Endothelial cell of umbilical vein (primary cell): ENCODE results near the gene STEAP4. TPM values are rescaled to one million over a fixed set of nuclear protein-coding genes. Genes with fewer than 3 reads are reported as not detected.

Source experiments
- BruUV-seq: library from RNA; stranded (reverse); fragments of 400-500 nt; replicated peaks from 2 replicates; lab custom pipeline; 2021; lab: Mats Ljungman, UMichigan
- CTCF ChIA-PET: fragments of 300-600, 350-600 bp; sonication (Branson Sonifier 250); formaldehyde crosslinking; loops from one replicate; lab custom pipeline; 2021; ENCODE audit warnings: antibody characterized with exemption, inconsistent platforms; lab: Charles Lee
- POLR2A ChIA-PET: fragments of 300-600, 350-600 bp; sonication (Branson Sonifier 250); formaldehyde crosslinking; loops from one replicate; lab custom pipeline; 2021; ENCODE audit warnings: antibody characterized with exemption, inconsistent platforms; lab: Charles Lee
- DNase-seq: peaks from one replicate; pipeline ENCODE4 v3.0.0-alpha.2; 2011; ENCODE audit warnings: low read depth, low spot score
- FAIRE-seq: peaks from 2 replicates; lab custom pipeline; 2011; peaks lifted over from hg19 to GRCh38; lab: Jason Lieb, UNC
- H2AFZ ChIP-seq: 2 replicates; pipeline ENCODE4 v1.6.0; 2012; ENCODE audit warnings: low read depth, low read length, control low read depth, inconsistent platforms
- H3K27ac ChIP-seq: 2 replicates; pipeline ENCODE4 v1.5.1; 2011; ENCODE audit warnings: low read depth, mild to moderate bottlenecking, control low read depth, low read length, moderate library complexity; ENCODE audit not compliant: insufficient read depth
- H3K27me3 ChIP-seq, 2 experiments: 2 replicates each; pipeline versions ENCODE4 v1.6.0 to v1.6.1; 2011; ENCODE audit warnings: low read length in 2 of 2, mixed read lengths in 1 of 2; ENCODE audit not compliant: control insufficient read depth in 2 of 2, insufficient read depth in 2 of 2
- H3K36me3 ChIP-seq, 2 experiments: 2 replicates in 1 of 2; 3 replicates in 1 of 2; pipeline ENCODE4 v1.5.1; 2011; ENCODE audit warnings: low read length in 2 of 2, mild to moderate bottlenecking in 1 of 2, moderate library complexity in 1 of 2; ENCODE audit not compliant: control insufficient read depth in 2 of 2, insufficient read depth in 2 of 2; ENCODE audit errors: extremely low read depth in 1 of 2
- H3K4me1 ChIP-seq: 3 replicates; pipeline ENCODE4 v1.5.1; 2011; ENCODE audit warnings: mild to moderate bottlenecking, low read length; ENCODE audit not compliant: control insufficient read depth, insufficient read depth; ENCODE audit errors: extremely low read depth
- H3K4me2 ChIP-seq: 2 replicates; pipeline ENCODE4 v1.6.1; 2011; ENCODE audit warnings: low read length, control low read depth, mixed read lengths; ENCODE audit not compliant: insufficient read depth
- H3K4me3 ChIP-seq, 3 experiments: fragments of 200-600 bp in 1 of 3; sonication (generic), shearing (Covaris generic) in 1 of 3; replicated peaks in 1 of 3; 2 replicates each; pipeline ENCODE4 v1.5.1; 2011 to 2016; ENCODE audit warnings: control low read depth in 3 of 3, low read length in 3 of 3, mild to moderate bottlenecking in 2 of 3, inconsistent platforms in 1 of 3, low read depth in 1 of 3, moderate library complexity in 1 of 3; ENCODE audit not compliant: insufficient read depth in 1 of 3
- H3K79me2 ChIP-seq: 2 replicates; pipeline ENCODE4 v1.6.0; 2012; ENCODE audit warnings: low read length, inconsistent platforms; ENCODE audit not compliant: control insufficient read depth, insufficient read depth
- H3K9ac ChIP-seq: replicated peaks from 2 replicates; pipeline ENCODE3; 2011; ENCODE audit warnings: low read length, control low read depth; ENCODE audit not compliant: insufficient read depth; ENCODE audit errors: extremely low read depth
- H3K9me1 ChIP-seq: replicated peaks from 3 replicates; pipeline ENCODE4 v1.6.0; 2011; ENCODE audit warnings: mild to moderate bottlenecking, low read length; ENCODE audit not compliant: control insufficient read depth, insufficient read depth; ENCODE audit errors: extremely low read depth
- H3K9me3 ChIP-seq: replicated peaks from 2 replicates; pipeline ENCODE4 v1.5.1; 2012; ENCODE audit warnings: low read length, inconsistent platforms; ENCODE audit not compliant: control insufficient read depth, insufficient read depth
- H4K20me1 ChIP-seq: replicated peaks from 2 replicates; pipeline ENCODE3; 2011; ENCODE audit warnings: mild to moderate bottlenecking, low read length; ENCODE audit not compliant: control insufficient read depth, insufficient read depth; ENCODE audit errors: extremely low read depth
- CTCF ChIP-seq, 2 donors: IDR thresholded peaks; 1 replicate in 1 of 2; 2 replicates in 1 of 2; pipeline ENCODE4 v1.5.1; 2011; ENCODE audit warnings: low read length in 2 of 2, mild to moderate bottlenecking in 2 of 2, moderate library complexity in 2 of 2, control low read depth in 1 of 2, inconsistent platforms in 1 of 2, low read depth in 1 of 2; ENCODE audit not compliant: insufficient read depth in 1 of 2; ENCODE audit errors: extremely low read depth in 1 of 2
- EZH2 ChIP-seq: IDR thresholded peaks from 2 replicates; pipeline ENCODE4 v1.6.1; 2012; ENCODE audit warnings: borderline replicate concordance, low read depth, mild to moderate bottlenecking, moderate library complexity, low read length, inconsistent platforms; ENCODE audit not compliant: severe bottlenecking
- FOS ChIP-seq: IDR thresholded peaks from 2 replicates; pipeline ENCODE4 v1.6.1; 2011; ENCODE audit warnings: mild to moderate bottlenecking, low read length, moderate library complexity, borderline replicate concordance; ENCODE audit not compliant: insufficient read depth
- GATA2 ChIP-seq: IDR thresholded peaks from 2 replicates; pipeline ENCODE4 v1.7.0; 2011; ENCODE audit warnings: low read depth, mild to moderate bottlenecking, moderate library complexity, mixed read lengths, low read length; ENCODE audit not compliant: insufficient read length, insufficient read depth
- JUN ChIP-seq: IDR thresholded peaks from 2 replicates; pipeline ENCODE4 v1.6.1; 2011; ENCODE audit warnings: borderline replicate concordance, low read depth; ENCODE audit not compliant: insufficient read length, insufficient read depth
- MYC ChIP-seq: IDR thresholded peaks from one replicate; pipeline ENCODE4 v1.6.1; 2011; ENCODE audit warnings: mild to moderate bottlenecking, low read depth, low read length
- POLR2A ChIP-seq: IDR thresholded peaks from 2 replicates; pipeline ENCODE4 v1.6.1; 2012; ENCODE audit warnings: low read depth, mild to moderate bottlenecking, control low read depth, low read length
- POLR2AphosphoS5 ChIP-seq: IDR thresholded peaks from 2 replicates; pipeline ENCODE4 v1.6.1; 2012; ENCODE audit warnings: low read depth, mild to moderate bottlenecking, control low read depth, low read length, moderate library complexity; ENCODE audit not compliant: insufficient read depth
- dilution Hi-C: fragments of 300-500 bp; cut with MboI; formaldehyde crosslinking; loops from one replicate; pipeline ENCODE4 v1.15.0; 2019; ENCODE audit warnings: low sequenced_read_pairs; ENCODE audit not compliant: extremely low pct_ligation_motif_present
- intact Hi-C: fragments of 100-400 bp; cut with micrococcal nuclease; formaldehyde crosslinking; loops from one replicate; pipeline ENCODE4 v1.10.0; 2022
- polyA plus RNA-seq, 4 experiments: library from polyadenylated mRNA; depleted of rRNA in 3 of 4; stranded (reverse) in 3 of 4; unstranded in 1 of 4; fragments of >200 nt; gene quantifications; 2 replicates each; pipeline versions ENCODE4 v1.2.1 to v1.2.3, GENCODE V29; 2011 to 2012; ENCODE audit warnings: missing spikeins in 1 of 4
- total RNA-seq: library from RNA; stranded (reverse); gene quantifications from 2 replicates; pipeline ENCODE4 v1.2.3, GENCODE V29; 2021
- TF ChIP-seq, protein P1 (sequence below): IDR thresholded peaks from 2 replicates; pipeline ENCODE4 v1.6.1; 2011; ENCODE audit not compliant: insufficient read depth, insufficient read length

STEAP4 gene
- total and polyA plus RNA-seq, 2 donors (not counting 3 experiments of a cell fraction or from before 2014, with no cell fraction given): not detected

- ChIA-PET POLR2A (no interaction called here), CTCF (no interaction called here)
- H3K36me3 ChIP-seq: no peaks in the 10 kb centered on the region
- H3K79me2 ChIP-seq: no peaks in the 10 kb centered on the region
- dilution Hi-C loops (no loop called here), intact Hi-C loops (no loop called here)
- no peaks in the 10 kb centered on the region for H3K4me1 ChIP-seq
- no peak overlapping the region for H3K9ac ChIP-seq
- no peaks in the 10 kb centered on the region for H3K27me3 ChIP-seq
- BruUV-seq: no TSS peak
- no peak overlapping the region for H3K4me3 ChIP-seq
- H3K9me3 ChIP-seq: no peaks in the 10 kb centered on the region
- no peak overlapping the region for H2AFZ ChIP-seq
- no peak overlapping the region for H3K4me2 ChIP-seq
- FAIRE-seq: no peak
- no peaks in the 10 kb centered on the region for H4K20me1 ChIP-seq
- DNase-seq: no peak
- no peaks in the 10 kb centered on the region for H3K9me1 ChIP-seq
- H3K27ac ChIP-seq: no peak overlapping the region
- no peak for TF ChIP-seq GATA2
- no peak for TF ChIP-seq CTCF (IDR thresholded peaks at IDR 0.05; ENCODE audit: extremely low read depth in 1 of 2, insufficient read depth in 1 of 2, low read depth in 1 of 2, low read length in 2 of 2)
- no peak for TF ChIP-seq FOS
- TF ChIP-seq, protein P1, sequence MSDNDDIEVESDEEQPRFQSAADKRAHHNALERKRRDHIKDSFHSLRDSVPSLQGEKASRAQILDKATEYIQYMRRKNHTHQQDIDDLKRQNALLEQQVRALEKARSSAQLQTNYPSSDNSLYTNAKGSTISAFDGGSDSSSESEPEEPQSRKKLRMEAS: no peak
- no peak for TF ChIP-seq JUN
- TF ChIP-seq MYC: no peak
- TF ChIP-seq POLR2AphosphoS5: no peak
- no peak for TF ChIP-seq POLR2A
- TF ChIP-seq EZH2: no peak
These were observed 38.6 kb downstream of the STEAP4 start for GRCh38 chr7:88268051-88268450.
